Activated T-cell treated with anti-CD3 and anti-CD28 coated beads, Interleukin-2, amount 50 U/mL, for 1 hour (primary cell): ENCODE results near the gene USP30.

Experiments used
- DNase-seq: peaks from one replicate; pipeline ENCODE4 v3.0.0-alpha.2; 2020

The USP30 gene

GRCh38 chr12:109130297-109131153, 78.1 kb downstream of the USP30 start:
- DNase-seq: no peak

- no peak for DNase-seq
Measured at GRCh38 chr12:109131154-109132050, 79.0 kb downstream of the USP30 start.

GRCh38 chr12:109134186-109134917, 82.0 kb downstream of the USP30 start:
- DNase-seq: no peak

- DNase-seq: no peak
Measured at GRCh38 chr12:109137055-109137454, 84.7 kb downstream of the USP30 start.
